NOMO-1 treated with dmso at 0.1 percent for 144 hours (cell line): ENCODE data around the gene CYSLTR2.
"Not testable (repeated sequence)": the region's sequence is repeated elsewhere in the genome, so short reads cannot be mapped to it uniquely, and the experiment has no call there.

Experiments
- DNase-seq: peaks from one replicate; lab custom pipeline; 2025; ENCODE audit not compliant: unreplicated experiment; lab: John Stamatoyannopoulos, UW

Gene CYSLTR2

DNA sequence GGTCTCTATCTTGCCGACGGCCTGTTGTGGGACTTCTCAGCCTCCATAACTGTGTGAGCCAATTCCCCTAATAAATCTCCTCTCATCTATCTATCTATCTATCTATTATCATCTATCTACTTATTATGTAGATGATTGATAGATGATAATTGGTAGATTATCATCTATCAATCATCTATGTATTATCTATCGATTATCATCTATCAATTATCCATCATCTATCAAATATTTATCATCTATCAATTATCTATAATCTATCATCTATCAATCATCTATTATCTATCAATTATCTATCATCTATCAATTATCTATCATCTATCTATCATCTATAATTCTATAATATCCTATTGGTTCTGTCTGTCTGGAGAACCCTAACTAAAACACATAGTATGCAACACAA, 33.5 kb downstream of the CYSLTR2 start:
- no peak for DNase-seq

DNA sequence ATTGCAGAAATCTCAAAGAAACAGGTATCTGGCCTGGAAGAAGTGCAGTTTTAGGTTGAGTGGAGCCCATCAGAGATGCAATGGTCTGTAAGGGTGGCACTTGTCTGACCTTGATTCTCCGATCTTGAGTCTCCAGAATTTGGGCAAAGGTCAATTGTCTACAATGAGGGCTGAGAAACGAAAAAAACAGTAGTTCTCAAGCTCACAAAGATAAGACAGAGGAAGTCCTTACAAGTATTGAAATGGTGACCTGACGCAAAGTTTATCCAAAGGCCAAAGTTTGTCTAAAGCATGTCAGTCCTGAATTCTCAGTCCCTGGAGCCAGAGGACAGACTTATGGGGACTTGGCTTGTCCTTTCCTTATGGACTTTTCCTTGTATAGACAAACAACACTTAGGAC, 40.3 kb downstream of the CYSLTR2 start:
- no peak for DNase-seq

DNA sequence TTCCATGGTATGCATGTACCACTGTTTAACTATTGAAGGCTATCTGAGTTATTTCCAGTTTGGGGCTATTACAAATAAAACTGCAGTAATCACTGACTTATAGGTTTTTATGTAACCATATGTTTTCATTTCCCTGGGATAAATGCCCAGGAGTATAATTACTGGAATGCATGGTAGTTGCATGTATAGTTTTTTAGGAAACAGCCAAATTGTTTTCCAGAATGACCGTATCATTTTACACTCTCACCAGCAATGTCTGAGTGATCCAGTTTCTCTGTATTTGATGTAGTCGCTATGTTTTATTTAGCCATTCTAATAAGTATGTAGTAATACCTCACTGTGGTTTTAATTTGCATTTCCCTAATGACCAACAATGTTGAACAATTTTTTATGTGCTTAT, 42.0 kb downstream of the CYSLTR2 start:
- no peak for DNase-seq

DNA sequence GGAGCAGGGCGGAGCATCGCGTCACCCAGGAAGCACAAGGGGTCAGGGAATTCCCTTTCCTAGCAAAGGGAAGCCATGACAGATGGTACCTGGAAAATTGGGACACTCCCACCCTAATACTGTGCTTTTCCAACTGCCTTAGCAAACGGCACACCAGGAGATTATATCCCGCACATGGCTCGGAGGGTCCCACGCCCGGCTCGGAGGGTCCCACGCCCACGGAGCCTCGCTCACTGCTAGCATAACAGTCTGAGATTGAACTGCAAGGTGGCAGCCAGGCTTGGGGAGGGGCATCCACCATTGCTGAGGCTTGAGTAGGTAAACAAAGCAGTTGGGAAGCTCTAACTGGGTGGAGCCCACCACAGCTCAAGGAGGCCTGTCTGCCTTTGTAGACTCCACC, 42.9 kb downstream of the CYSLTR2 start:
- DNase-seq, result not testable (repeated sequence)

DNA sequence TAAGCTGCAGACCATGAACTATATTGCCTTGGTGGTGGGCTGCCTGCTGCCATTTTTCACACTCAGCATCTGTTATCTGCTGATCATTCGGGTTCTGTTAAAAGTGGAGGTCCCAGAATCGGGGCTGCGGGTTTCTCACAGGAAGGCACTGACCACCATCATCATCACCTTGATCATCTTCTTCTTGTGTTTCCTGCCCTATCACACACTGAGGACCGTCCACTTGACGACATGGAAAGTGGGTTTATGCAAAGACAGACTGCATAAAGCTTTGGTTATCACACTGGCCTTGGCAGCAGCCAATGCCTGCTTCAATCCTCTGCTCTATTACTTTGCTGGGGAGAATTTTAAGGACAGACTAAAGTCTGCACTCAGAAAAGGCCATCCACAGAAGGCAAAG, 53.7 kb downstream of the CYSLTR2 start:
- DNase-seq, result no peak

DNA sequence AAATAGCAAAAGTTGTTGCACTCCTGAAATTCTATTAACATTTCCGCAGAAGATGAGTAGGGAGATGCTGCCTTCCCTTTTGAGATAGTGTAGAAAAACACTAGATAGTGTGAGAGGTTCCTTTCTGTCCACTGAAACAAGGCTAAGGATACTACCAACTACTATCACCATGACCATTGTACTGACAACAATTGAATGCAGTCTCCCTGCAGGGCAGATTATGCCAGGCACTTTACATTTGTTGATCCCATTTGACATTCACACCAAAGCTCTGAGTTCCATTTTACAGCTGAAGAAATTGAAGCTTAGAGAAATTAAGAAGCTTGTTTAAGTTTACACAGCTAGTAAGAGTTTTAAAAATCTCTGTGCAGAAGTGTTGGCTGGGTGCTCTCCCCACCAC, 55.0 kb downstream of the CYSLTR2 start:
- no peak for DNase-seq

DNA sequence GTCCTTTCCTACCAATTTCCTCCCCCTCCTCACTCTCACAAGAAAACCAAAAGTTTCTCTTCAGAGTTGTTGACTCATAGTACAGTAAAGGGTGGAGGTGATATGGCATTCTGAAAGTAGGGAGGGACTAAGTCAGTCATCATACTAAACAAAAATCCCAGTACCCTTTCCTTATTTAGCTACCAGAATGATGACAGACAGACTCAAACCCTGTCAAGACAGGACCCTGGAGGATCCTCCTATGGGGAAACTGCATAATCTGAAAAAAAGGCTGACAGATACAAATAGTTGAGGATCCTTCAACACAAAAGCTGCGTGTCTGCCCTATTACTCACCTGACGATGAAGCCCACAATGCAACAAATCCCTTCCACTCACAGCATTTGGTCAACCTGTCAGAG, 55.5 kb downstream of the CYSLTR2 start:
- no peak for DNase-seq

DNA sequence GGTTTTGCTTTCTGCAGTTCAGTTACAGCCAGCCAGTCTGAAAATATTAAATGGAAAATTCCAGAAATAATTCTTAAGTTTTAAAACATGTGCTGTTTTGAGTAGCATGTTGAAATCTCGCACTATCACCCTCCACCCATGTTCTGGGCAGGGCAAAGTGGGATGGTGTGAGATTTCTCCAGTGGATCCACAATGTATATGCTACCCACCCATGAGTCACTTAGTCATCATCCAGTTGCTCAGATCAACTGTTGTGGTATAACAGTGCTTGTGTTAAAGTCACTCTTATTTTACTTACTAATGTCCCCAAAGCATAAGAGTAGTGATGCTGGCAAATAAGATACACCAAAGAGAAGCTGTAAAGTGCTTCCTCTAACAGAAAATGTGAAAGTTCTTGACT, 56.4 kb downstream of the CYSLTR2 start:
- DNase-seq, result no peak

DNA sequence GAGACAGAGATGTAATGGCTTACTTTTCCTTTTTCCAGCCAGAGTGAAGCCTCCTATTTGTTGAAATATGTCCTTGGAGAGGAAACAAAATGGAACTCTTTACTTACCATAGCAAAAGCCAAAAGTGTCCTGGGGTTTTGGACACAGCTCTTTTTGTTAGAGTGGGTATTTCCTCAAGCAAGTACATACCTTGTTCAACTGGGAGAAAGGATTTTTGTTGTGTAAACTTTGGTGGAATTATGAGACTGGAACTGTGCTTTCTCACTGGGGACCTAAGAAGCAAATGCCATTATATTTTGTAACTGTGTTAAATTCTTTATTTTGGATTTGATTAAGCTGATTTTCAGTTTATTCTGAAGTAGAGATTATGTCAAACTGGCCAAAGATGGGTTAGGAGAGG, 58.4 kb downstream of the CYSLTR2 start:
- DNase-seq, result no peak

DNA sequence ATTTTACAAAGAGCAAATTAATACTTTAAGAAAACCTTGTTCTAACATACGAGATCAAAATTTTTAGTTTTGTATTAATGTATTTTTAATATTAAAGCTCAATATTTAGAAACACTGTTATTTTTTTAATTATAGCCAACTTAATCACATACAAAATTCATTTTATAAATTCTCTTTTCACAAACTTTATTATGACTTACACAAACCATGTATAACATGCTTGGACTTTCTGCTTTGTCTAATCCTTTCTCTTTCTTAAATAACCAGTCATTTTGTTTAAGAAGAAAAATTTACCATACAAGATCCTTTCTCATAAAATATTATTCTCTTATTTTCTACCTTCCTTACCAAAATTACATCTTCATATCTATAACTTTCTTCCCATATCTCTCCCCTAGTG, 62.2 kb downstream of the CYSLTR2 start:
- DNase-seq, result no peak

DNA sequence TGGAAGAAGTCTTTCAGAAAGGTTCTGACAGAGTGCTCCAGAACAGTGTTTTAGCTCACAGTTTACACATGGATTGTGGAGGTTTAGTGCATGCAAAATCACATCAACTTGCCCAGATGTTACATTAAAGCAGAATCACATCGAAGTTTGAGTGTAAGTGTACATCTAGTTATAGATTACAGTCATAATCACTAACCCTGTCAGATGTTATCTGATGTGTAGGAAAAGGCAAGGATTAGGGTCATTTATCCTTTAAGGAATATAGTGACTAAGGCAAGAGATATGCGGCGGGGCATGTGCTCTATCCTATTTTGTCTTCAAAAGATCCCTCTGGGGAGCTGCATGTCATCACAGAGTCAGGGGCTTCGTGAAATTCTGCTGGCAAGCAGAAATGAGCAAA, 66.9 kb downstream of the CYSLTR2 start:
- no peak for DNase-seq

DNA sequence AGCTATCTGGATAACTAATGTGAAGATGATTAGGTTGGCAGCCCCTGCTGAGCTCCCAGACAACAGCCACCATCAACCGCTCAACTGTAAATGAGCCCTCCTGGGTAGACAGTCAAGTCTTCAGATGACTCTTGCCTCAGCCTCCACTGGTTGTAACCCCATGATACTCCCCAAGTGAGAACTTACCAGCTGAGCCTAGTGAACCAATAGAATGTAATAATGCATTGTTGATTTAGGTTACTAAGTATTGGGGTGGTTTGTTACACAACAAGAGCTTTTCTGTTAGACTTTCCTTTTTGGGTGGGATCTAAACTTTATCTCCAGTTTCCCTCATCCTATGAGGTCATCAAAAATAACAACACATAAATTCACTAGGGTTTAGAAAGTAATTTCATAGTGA, 69.4 kb downstream of the CYSLTR2 start:
- DNase-seq, result no peak

DNA sequence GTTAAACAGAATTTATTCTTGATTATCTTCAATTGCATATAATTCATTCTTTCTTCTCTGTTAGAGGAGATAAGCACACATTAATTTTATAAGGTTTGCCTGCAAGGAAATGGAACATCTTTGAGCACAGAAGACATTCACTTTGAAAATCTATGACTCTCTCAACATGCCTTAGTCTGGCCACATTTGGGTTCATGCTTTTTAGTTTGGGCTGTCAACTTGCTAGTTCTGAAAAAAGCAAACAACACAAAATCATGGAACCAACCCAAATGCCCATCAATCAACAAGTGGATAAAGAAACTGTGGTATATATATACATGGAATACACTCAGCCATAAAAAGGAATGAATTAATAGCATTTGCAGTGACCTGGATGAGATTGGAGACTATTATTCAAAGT, 71.5 kb downstream of the CYSLTR2 start:
- DNase-seq, result no peak

DNA sequence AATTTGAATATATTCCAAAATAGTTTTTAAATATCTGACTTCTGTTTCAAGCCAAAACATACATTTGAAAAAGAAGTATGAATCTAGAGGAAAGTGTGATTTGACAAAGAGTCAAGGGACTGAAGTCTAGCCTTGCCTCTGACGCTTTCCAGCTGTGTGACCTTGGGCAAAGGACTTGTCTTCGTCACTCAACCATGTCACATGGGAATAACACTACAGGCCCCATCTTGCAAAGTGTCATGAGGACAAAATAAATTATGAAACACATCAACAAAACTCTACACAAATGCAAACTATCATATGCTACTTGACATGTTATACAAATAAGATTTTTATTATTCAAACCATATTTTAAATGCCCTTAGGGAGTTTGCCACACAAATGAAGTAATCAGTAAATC, 73.0 kb downstream of the CYSLTR2 start:
- no peak for DNase-seq

DNA sequence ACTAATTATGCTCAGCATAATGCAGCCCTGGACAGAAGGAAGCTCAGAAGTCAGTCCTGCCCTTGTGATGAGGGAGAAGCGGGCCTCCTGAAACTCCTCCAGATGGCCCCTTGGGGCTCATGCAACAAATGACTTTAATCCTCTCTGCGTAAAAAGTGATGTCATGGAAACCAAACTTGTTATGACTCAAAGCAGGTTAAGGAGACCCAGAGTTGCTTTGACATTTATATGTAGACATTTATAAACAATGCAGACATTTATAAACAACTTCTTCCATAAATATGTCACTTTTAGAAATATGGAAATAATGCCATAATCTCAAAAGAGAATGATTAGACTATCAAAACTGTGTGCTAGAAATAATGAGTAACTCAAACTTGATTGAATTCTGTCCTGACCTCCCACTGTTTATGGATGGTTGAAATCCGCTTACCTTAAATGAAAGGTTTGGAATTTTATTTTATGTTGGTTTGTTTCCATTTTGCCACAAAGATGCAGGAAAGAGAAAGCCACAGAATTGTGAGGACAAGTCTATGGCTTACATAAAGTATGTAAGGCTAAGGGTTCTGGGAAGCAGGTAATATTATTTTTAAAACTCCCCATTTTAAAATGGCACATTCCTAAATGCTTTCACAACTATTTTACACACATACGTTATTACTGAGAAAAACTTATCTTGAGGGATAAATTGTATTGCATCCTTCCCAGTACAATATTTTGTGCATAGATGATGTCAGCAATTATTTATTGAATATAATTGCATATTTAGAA, 73.7 kb downstream of the CYSLTR2 start:
- no peak for DNase-seq

DNA sequence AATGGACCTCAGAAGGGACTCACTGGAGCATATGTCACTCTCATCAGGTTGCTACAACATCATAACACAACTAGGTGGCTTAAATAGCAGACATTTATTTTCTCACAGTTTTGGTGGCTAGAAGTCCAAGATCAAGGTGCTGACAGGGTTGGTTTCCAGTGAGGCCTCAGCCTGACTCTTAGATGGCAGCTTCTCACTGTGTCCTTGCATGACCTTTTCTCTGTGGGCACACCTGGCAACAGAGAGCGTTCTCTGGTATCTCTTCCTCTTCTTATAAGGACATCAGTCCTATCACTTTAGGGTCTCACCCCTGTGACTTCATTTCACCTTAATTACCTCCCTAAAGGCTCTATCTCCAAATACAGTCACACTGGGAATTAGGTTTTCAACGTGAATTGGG, 74.5 kb downstream of the CYSLTR2 start:
- DNase-seq, result no peak

DNA sequence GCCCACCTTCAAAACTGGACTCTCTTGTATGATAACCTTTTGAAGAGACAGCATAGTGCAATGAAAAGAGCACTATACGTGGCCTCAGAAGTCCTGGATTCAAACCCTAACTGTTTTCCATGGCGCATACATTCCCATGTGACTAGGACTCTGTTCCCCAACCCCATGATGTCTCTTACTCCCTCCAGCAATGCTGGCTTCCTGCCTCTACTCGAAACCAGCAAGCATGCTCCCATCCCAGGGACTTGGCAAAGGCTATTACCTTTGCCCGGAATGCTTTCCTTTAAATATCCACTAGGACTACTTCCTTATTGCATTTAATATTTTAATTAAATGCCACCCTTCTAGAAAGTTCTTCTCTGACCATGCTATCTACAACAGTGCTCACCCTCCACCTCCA, 75.1 kb downstream of the CYSLTR2 start:
- DNase-seq, result no peak

DNA sequence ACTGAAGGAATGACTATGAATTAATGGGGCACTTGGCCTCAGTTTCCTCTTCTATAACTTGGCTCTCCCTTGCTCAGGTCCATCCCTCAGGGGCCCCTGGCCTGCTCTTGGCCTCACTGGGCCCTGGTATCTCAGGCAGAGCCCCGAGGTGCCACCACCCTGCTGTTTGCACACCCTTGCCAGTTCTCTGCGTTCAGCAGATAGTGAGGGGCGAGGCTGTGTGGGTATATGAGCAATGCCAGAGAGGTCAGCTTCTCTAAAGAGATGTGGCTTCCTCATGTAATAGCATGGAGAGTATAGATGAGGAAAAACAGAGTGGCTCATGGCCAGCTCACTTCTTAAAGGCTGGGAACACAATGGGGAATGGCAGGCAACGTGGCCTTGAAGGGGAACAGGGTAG, 76.1 kb downstream of the CYSLTR2 start:
- DNase-seq, result no peak

DNA sequence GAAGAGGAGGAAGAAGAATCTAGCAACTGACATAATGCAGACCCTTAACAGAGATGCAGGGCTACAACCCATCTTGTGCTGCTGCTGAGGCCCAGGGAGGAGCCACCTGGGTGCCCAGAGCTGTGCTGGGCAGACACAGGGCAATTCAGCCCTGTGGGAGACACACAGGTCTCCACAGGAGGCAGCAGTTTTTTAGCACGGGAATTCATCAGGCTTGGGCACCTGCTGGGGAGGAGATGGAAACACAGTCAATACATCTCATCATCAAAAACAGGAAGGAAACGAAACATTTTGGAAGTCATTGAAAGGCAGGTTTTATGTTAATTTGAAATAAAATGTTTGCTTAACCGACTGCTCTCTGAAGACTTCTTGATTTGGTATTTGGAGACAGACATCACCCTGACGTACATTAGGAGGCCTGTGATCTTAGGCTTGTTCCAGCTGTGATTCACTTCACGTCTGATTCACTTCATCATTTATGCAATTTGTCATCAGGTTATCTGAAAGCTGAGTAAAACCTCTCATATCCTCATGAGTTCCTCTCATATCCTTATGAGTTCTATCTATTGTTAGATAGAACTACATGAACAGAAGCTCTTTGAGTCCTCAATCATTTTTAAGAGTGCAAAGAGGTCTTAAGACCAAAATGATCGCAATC, 77.4 kb downstream of the CYSLTR2 start:
- DNase-seq, result no peak

DNA sequence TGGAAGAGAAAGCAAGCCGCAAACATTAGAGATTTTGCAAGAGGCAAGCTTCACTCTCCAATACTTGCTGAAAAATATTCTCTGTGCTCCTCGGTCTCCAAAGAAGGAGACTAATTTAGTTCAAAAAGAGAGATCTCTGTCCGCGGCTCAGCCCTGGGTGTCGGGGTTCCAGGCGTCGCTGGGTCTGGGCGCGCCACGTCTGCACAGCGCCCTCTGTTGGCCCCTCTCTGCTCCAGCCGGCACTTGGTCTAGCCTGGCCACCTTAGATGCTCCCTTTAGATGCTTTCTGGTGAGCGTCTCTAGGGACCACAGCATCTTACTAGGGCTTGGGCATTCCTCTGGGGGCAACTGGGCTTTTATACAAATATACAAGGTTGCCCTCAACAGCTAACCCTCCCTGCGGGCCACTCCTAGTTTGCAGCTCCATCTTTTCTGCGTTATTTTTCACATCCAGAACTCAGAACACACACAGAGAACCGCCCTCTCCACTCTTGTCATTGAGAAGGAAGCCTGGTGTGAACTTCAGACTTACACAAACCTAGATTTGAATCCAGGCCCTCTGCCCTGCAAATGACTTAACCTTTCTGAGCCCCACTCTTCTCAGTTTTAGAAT, 78.3 kb downstream of the CYSLTR2 start:
- DNase-seq, result peak; percentile 42

DNA sequence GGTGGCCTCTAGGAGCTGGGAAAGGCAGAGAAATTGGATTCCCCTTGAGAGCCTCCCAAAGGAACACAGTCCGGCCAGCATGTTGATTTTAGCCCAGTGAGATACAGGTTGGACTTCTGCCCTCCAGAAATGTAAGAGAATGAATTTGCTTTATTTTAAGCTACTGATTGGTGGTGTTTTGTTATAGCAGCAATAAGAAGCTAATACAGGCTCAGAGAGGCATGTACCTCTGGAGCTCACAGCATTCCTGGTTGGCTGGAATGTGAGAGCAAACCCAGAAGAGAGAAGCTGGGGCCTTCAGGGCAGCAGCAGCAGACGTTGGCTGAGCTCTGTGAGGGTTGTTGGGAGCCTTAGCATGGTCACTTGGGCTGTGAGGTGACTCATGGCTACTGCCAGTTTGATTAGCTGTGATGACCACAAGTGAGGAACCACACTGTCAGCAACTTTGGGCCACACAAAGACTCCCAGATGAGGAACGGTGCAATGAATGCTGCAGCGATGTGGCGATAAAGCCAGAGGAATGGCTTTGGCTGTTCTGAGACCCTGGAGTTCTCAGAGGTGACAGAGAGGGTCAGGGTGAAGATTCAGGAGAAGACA, 80.1 kb downstream of the CYSLTR2 start:
- no peak for DNase-seq

DNA sequence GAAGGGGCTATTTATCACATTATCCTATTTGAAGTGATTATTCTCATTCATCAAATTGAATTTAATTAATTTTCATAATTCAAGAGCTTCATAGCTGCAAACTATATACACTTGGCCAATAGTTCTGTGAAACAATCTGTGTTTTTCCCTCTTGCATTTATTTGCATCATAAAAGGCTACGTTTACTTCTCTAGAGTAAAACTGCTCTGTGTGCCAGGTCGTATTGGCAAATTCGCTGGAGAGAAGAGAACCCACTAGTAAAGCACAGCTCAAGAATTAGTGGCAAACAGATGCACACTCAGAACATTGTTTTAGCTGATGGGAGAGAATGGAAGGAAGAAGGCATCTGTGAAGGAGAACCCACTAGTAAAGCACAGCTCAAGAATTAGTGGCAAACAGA, 81.8 kb downstream of the CYSLTR2 start:
- DNase-seq, result no peak
